Psoas muscle (tissue), 8 donors: ENCODE data around the gene NUMB. TPM values are rescaled to one million over a fixed set of nuclear protein-coding genes. Genes with fewer than 3 reads are reported as not detected.

Experiments
- ATAC-seq, 4 donors: fragments of 200-7000 bp; cut with Tn5 transposase; one replicate each; pipeline ENCODE4 v1.9.1; 2020; ENCODE audit warnings: moderate library complexity in 3 of 4, mild to moderate bottlenecking in 2 of 4
- DNase-seq, 2 donors: peaks; one replicate each; pipeline ENCODE4 v3.0.0-alpha.2; 2020
- H3K27ac ChIP-seq: fragments of 200-600 bp; one replicate; pipeline ENCODE4 v1.8.0; 2022
- H3K27me3 ChIP-seq, 3 donors: fragments of 200-600 bp in 1 of 3; one replicate each; pipeline versions ENCODE4 v1.6.1 to v1.8.0; 2013 to 2022; ENCODE audit warnings: low read length in 2 of 3, mild to moderate bottlenecking in 2 of 3, moderate library complexity in 1 of 3; ENCODE audit not compliant: insufficient read depth in 3 of 3
- H3K36me3 ChIP-seq, 2 donors: fragments of 200-600 bp in 1 of 2; one replicate each; pipeline versions ENCODE4 v1.6.1 to v1.8.0; 2013 to 2022; ENCODE audit warnings: low read depth in 1 of 2, mild to moderate bottlenecking in 1 of 2, moderate library complexity in 1 of 2; ENCODE audit not compliant: insufficient read depth in 1 of 2
- H3K4me1 ChIP-seq: fragments of 200-600 bp; one replicate; pipeline ENCODE4 v1.8.0; 2022
- H3K4me3 ChIP-seq: fragments of 200-600 bp; one replicate; pipeline ENCODE4 v1.8.0; 2022; ENCODE audit warnings: mild to moderate bottlenecking
- H3K9me3 ChIP-seq: fragments of 200-600 bp; one replicate; pipeline ENCODE4 v1.8.0; 2022
- CTCF ChIP-seq: fragments of 200-600 bp; IDR thresholded peaks from one replicate; pipeline ENCODE4 v1.8.0; 2022; ENCODE audit warnings: antibody characterized with exemption
- WGBS, 3 donors: extraction: QIAGEN DNeasy Blood & Tissue Kit; methylation state at CpG; one replicate each; pipeline versions ENCODE4 v1.1.6 to v1.1.7; 2013; 5-methylcytosine and 5-hydroxymethylcytosine counted together
- intact Hi-C, 2 donors: fragments of 100-400 bp; cut with DNase I; formaldehyde crosslinking; loops; one replicate each; pipeline versions ENCODE4 v1.11.0 to v1.14.2; 2022
- polyA plus RNA-seq, 3 donors: library from polyadenylated mRNA; stranded (reverse); fragments of 200-250 nt; gene quantifications; one replicate each; pipeline ENCODE4 v1.2.3, GENCODE V29; 2013
- total RNA-seq, 4 donors: library from RNA; stranded (reverse); fragmentation: NEBNext Ultra II Directional in 2 of 4; extraction: Animal tissue kit (Norgen Biotek cat#: 25700) in 2 of 4; gene quantifications; one replicate each; pipeline versions ENCODE4 v1.2.1 to v1.2.4, GENCODE V29; 2021 to 2023
- donor health status: healthy with polysubstance abuse.
- donor health status: DM: no; HTN: no; CAD: no; lungs with moderate emphysema.
- donor health status: Bipolar disorder and iron deficiency.
- donor health status: healthy.
- donor health status: DM: yes; HTN: yes; CAD: no.
- donor health status: DM: no; HTN: no; CAD: no.
- donor health status: DM: no; HTN: no; CAD: no.
- donor health status: DM: yes; HTN: yes; CAD: no.

The NUMB gene
- total and polyA plus RNA-seq, 7 donors, result 12.5 to 26.4 (median 24.6) TPM

DNA sequence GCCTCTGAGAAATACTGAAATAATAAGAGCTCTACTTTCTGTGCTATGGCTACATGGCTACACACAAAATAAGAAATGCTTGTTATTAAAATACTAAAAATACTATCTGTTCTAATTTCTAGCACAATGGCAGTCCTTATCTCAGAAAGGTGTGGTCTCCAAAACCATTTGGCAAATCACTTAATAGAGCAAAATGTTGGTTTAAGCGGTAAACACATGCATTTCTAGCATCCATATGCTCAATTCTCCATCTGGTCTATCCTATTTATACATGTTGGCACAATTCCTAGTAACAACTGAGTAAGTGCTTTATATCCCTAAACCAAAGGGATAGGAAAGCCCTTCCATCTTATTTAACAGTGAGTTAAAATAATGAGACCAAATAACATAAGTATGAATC lies 114.0 kb downstream of the NUMB start:
- no peak for ATAC-seq

GRCh38 chr14:73342670-73343069 lies 115.7 kb downstream of the NUMB start:
- H3K36me3 ChIP-seq, result no peaks in the 10 kb centered on the region
- H3K4me3 ChIP-seq, result no peak overlapping the region
- 83 to 88% (median 86%) methylated on average over 5 of the region's 5 CpGs for WGBS, 3 donors
- no peak for TF ChIP-seq CTCF
- intact Hi-C loops, result no loop called here
- H3K27me3 ChIP-seq, result no peaks in the 10 kb centered on the region
- no peak for DNase-seq
- no peaks in the 10 kb centered on the region for H3K9me3 ChIP-seq
- no peak overlapping the region for H3K27ac ChIP-seq
- ATAC-seq, result no peak
- no peaks in the 10 kb centered on the region for H3K4me1 ChIP-seq

More for the DNA sequence above, 114.0 kb downstream of the NUMB start:
- Histone ChIP-seq H3K27ac (no peak overlapping the region), H3K9me3 (no peaks in the 10 kb centered on the region), H3K4me1 (no peaks in the 10 kb centered on the region), H3K4me3 (no peak overlapping the region), H3K27me3 (no peaks in the 10 kb centered on the region), H3K36me3 (no peaks in the 10 kb centered on the region)
- DNase-seq, result no peak
- intact Hi-C loops, result no loop called here
- WGBS, 3 donors, result 63 to 70% (median 67%) methylated on average over 1 of the region's 1 CpG
- TF ChIP-seq CTCF, result no peak

GRCh38 chr14:73339846-73340595 lies 118.3 kb downstream of the NUMB start:
- no peaks in the 10 kb centered on the region for H3K36me3 ChIP-seq
- no peaks in the 10 kb centered on the region for H3K27me3 ChIP-seq
- intact Hi-C loops, result no loop called here
- H3K27ac ChIP-seq, result no peak overlapping the region
- H3K4me3 ChIP-seq, result no peak overlapping the region
- no peak for ATAC-seq
- no peaks in the 10 kb centered on the region for H3K4me1 ChIP-seq
- H3K9me3 ChIP-seq, result no peaks in the 10 kb centered on the region
- WGBS, 3 donors, result 83 to 87% (median 86%) methylated on average over 6 of the region's 6 CpGs
- no peak for DNase-seq
- no peak for TF ChIP-seq CTCF

DNA sequence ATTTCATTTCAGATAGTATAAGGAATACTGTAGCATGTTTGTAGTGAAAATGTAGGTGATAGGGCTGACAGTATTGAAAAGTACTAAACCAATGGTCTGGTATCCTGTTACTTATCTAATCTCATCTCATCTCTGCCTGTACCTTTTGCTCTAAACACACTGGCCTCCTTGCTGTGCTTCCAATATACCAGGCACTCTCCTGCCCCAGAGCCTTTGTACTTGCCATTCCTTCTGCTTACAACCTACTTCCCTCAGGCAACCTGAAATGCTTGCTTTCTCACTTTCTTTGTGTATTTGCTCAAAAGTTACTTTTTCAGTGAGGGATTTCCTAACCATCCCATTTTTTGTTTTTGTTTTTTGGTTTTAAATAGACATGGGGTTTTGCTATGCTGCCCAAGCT lies 119.1 kb downstream of the NUMB start:
- no peak for TF ChIP-seq CTCF
- intact Hi-C loops, result no loop called here
- H3K36me3 ChIP-seq, result no peaks in the 10 kb centered on the region
- H3K27me3 ChIP-seq, result no peaks in the 10 kb centered on the region
- no peaks in the 10 kb centered on the region for H3K4me1 ChIP-seq
- H3K4me3 ChIP-seq, result no peak overlapping the region
- no peak for ATAC-seq
- no peak overlapping the region for H3K27ac ChIP-seq
- no peak for DNase-seq
- no peaks in the 10 kb centered on the region for H3K9me3 ChIP-seq

- H3K27me3 ChIP-seq, result no peaks in the 10 kb centered on the region
- ATAC-seq (no peak), DNase-seq (no peak)
- no peak for TF ChIP-seq CTCF
- intact Hi-C loops, result no loop called here
- H3K9me3 ChIP-seq, result no peaks in the 10 kb centered on the region
- 82 to 93% (median 82%) methylated on average over 1 of the region's 1 CpG for WGBS, 3 donors
- H3K4me3 ChIP-seq, result no peak overlapping the region
- no peaks in the 10 kb centered on the region for H3K36me3 ChIP-seq
- no peak overlapping the region for H3K27ac ChIP-seq
- H3K4me1 ChIP-seq, result no peaks in the 10 kb centered on the region
Observed at GRCh38 chr14:73338551-73338950, 119.8 kb downstream of the NUMB start.
